Activated T-helper 1 cell treated with anti-CD3 and anti-CD28 coated beads, Interleukin-2, amount 50 U/mL, for 16 hours (primary cell): ENCODE measurements around the gene CMTR2.

Experiments used
- DNase-seq, 2 donors: peaks; one replicate each; pipeline ENCODE4 v3.0.0-alpha.2; 2020; ENCODE audit warnings: low read depth in 1 of 2, low spot score in 1 of 2

Gene CMTR2

GRCh38 chr16:71276589-71277334, 12.4 kb downstream of the CMTR2 start:
- no peak for DNase-seq

- DNase-seq, result no peak
Observed at GRCh38 chr16:71273384-71273783, 15.8 kb downstream of the CMTR2 start.

GRCh38 chr16:71264299-71264698, 24.9 kb downstream of the CMTR2 start:
- DNase-seq, result no peak

- no peak for DNase-seq
Observed at GRCh38 chr16:71263582-71263981, 25.6 kb downstream of the CMTR2 start.

- no peak for DNase-seq
Observed at GRCh38 chr16:71262391-71262790, 26.8 kb downstream of the CMTR2 start.

GRCh38 chr16:71260995-71261394, 28.2 kb downstream of the CMTR2 start:
- no peak for DNase-seq

- no peak for DNase-seq
Observed at GRCh38 chr16:71259086-71259485, 30.1 kb downstream of the CMTR2 start.

- no peak for DNase-seq
Observed at GRCh38 chr16:71258372-71258771, 30.8 kb downstream of the CMTR2 start.

- DNase-seq, result no peak
Observed at GRCh38 chr16:71257768-71258167, 31.4 kb downstream of the CMTR2 start.

- DNase-seq, result no peak
Observed at GRCh38 chr16:71255721-71256120, 33.5 kb downstream of the CMTR2 start.

GRCh38 chr16:71254832-71255525, 34.2 kb downstream of the CMTR2 start:
- DNase-seq, result no peak

GRCh38 chr16:71250461-71251235, 38.6 kb downstream of the CMTR2 start:
- DNase-seq, result no peak

GRCh38 chr16:71249399-71249798, 39.8 kb downstream of the CMTR2 start:
- no peak for DNase-seq

- DNase-seq, result no peak
Observed at GRCh38 chr16:71247478-71247877, 41.7 kb downstream of the CMTR2 start.

GRCh38 chr16:71246309-71246708, 42.9 kb downstream of the CMTR2 start:
- no peak for DNase-seq

GRCh38 chr16:71244521-71244920, 44.7 kb downstream of the CMTR2 start:
- no peak for DNase-seq

- DNase-seq, result no peak
Observed at GRCh38 chr16:71242601-71243000, 46.6 kb downstream of the CMTR2 start.

GRCh38 chr16:71242036-71242435, 47.2 kb downstream of the CMTR2 start:
- no peak for DNase-seq
